KMS-11 (cell line): ENCODE measurements around the gene TAF3.

Experiments
- H2AFZ ChIP-seq: fragments of 200-600 bp; sonication (generic); 2 replicates; pipeline ENCODE4 v1.6.1; 2016; ENCODE audit warnings: antibody characterized with exemption, mixed run types, low read depth
- H3K27ac ChIP-seq: fragments of 200-600 bp; sonication (generic); 2 replicates; pipeline ENCODE4 v1.6.1; 2016; ENCODE audit warnings: mild to moderate bottlenecking, mixed run types
- H3K27me3 ChIP-seq: fragments of 200-600 bp; sonication (generic); 2 replicates; pipeline ENCODE4 v1.6.1; 2017; ENCODE audit warnings: mild to moderate bottlenecking, low read depth, mixed run types, moderate library complexity; ENCODE audit not compliant: insufficient read depth
- H3K36me3 ChIP-seq: fragments of 200-600 bp; sonication (generic); 2 replicates; pipeline ENCODE4 v1.6.1; 2017; ENCODE audit warnings: mild to moderate bottlenecking, mixed run types; ENCODE audit not compliant: insufficient read depth
- H3K4me1 ChIP-seq: fragments of 200-600 bp; sonication (generic); 2 replicates; pipeline ENCODE4 v1.6.1; 2016; ENCODE audit warnings: mild to moderate bottlenecking, low read depth, mixed run types; ENCODE audit not compliant: poor library complexity, severe bottlenecking
- H3K4me2 ChIP-seq: fragments of 200-600 bp; sonication (generic); 2 replicates; pipeline ENCODE4 v1.7.0; 2016; ENCODE audit warnings: mild to moderate bottlenecking, mixed run types
- H3K4me3 ChIP-seq: fragments of 200-600 bp; sonication (generic); IDR thresholded peaks from 2 replicates; pipeline ENCODE4 v1.6.1; 2017; ENCODE audit warnings: low read depth, low read length, mixed read lengths; ENCODE audit not compliant: insufficient read depth
- H3K79me2 ChIP-seq: fragments of 200-600 bp; sonication (generic); 2 replicates; pipeline ENCODE4 v1.6.1; 2016; ENCODE audit warnings: low read depth, mixed run types; ENCODE audit not compliant: insufficient read depth
- H3K9ac ChIP-seq: fragments of 200-600 bp; sonication (generic); 2 replicates; pipeline ENCODE4 v1.6.1; 2016; ENCODE audit warnings: mild to moderate bottlenecking, mixed run types
- H4K20me1 ChIP-seq: fragments of 200-600 bp; sonication (generic); 2 replicates; pipeline ENCODE4 v1.6.1; 2016; ENCODE audit warnings: mild to moderate bottlenecking, mixed run types; ENCODE audit not compliant: insufficient read depth
- TF ChIP-seq, protein P1 (sequence below): fragments of 200-600 bp; sonication (generic); conservative IDR thresholded peaks from 2 replicates; pipeline ENCODE4 v1.6.1; 2017; ENCODE audit warnings: low read depth, mild to moderate bottlenecking, antibody characterized with exemption, low read length, moderate library complexity, mixed read lengths

The TAF3 gene

GRCh38 chr10:8050556-8051108 is 232.3 kb downstream of the TAF3 start:
- Histone ChIP-seq H4K20me1 (no peaks in the 10 kb centered on the region), H3K9ac (no peak overlapping the region), H3K4me2 (no peak overlapping the region), H3K36me3 (no peaks in the 10 kb centered on the region), H3K4me1 (no peaks in the 10 kb centered on the region), H3K4me3 (no peak overlapping the region), H3K27me3 (peaks cover 27% of the 10 kb centered on the region; the same call in 1 of the 2 replicates), H3K79me2 (no peaks in the 10 kb centered on the region), H2AFZ (no peak overlapping the region), H3K27ac (no peak overlapping the region)
- TF ChIP-seq, protein P1, sequence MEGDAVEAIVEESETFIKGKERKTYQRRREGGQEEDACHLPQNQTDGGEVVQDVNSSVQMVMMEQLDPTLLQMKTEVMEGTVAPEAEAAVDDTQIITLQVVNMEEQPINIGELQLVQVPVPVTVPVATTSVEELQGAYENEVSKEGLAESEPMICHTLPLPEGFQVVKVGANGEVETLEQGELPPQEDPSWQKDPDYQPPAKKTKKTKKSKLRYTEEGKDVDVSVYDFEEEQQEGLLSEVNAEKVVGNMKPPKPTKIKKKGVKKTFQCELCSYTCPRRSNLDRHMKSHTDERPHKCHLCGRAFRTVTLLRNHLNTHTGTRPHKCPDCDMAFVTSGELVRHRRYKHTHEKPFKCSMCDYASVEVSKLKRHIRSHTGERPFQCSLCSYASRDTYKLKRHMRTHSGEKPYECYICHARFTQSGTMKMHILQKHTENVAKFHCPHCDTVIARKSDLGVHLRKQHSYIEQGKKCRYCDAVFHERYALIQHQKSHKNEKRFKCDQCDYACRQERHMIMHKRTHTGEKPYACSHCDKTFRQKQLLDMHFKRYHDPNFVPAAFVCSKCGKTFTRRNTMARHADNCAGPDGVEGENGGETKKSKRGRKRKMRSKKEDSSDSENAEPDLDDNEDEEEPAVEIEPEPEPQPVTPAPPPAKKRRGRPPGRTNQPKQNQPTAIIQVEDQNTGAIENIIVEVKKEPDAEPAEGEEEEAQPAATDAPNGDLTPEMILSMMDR: no peak

- H3K27ac ChIP-seq: no peak overlapping the region
- H3K36me3 ChIP-seq: no peaks in the 10 kb centered on the region
- H3K27me3 ChIP-seq: peaks cover 20% of the 10 kb centered on the region; the same call in 1 of the 2 replicates
- no peaks in the 10 kb centered on the region for H3K4me1 ChIP-seq
- H3K79me2 ChIP-seq: no peaks in the 10 kb centered on the region
- H4K20me1 ChIP-seq: no peaks in the 10 kb centered on the region
- no peak overlapping the region for H3K4me3 ChIP-seq
- H3K4me2 ChIP-seq: no peak overlapping the region
- H3K9ac ChIP-seq: no peak overlapping the region
- H2AFZ ChIP-seq: no peak overlapping the region
- TF ChIP-seq, protein P1: no peak
These were observed 233.0 kb downstream of the TAF3 start for GRCh38 chr10:8051109-8051821.

GRCh38 chr10:8051851-8052257 is 233.5 kb downstream of the TAF3 start:
- H3K27me3 ChIP-seq: peaks cover 19% of the 10 kb centered on the region; the same call in 1 of the 2 replicates
- no peak overlapping the region for H3K27ac ChIP-seq
- no peaks in the 10 kb centered on the region for H3K36me3 ChIP-seq
- peak overlapping the region; percentile 56 for H3K4me2 ChIP-seq
- H3K4me3 ChIP-seq: no peak overlapping the region
- no peak overlapping the region for H3K9ac ChIP-seq
- no peaks in the 10 kb centered on the region for H4K20me1 ChIP-seq
- TF ChIP-seq, protein P1: no peak
- no peaks in the 10 kb centered on the region for H3K79me2 ChIP-seq
- no peaks in the 10 kb centered on the region for H3K4me1 ChIP-seq
- peak overlapping the region; percentile 74; the same call in 1 of the 2 replicates for H2AFZ ChIP-seq

DNA sequence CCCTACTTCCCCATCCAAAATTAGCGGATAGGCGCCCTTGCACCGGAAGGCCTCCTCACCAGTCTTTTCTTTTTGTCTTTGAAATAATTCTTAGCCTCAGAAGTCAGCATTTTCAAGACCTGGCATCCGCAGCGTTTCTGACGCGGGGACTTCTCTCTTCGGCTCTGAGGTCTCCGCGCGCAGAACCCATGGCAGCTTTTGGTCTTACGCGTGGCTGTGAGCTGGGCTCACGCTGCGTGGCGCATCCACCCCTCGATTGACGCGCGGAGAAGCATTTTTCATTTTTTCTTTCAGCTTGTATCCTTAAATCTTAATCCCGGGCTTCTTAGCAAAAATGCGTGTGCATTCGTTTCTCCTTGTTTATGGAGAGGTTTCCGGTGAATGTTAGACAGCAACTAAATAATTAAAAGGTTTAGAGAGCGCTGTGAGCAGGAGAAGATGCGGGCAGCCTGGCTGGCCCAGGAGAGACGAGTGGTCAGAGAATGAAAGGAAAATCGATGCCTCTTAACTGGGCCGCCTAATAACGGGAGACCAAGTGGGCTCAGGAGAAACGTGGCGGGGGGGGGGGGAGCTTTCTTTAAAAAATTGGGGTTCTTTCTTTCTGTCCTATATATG is 234.1 kb downstream of the TAF3 start:
- no peaks in the 10 kb centered on the region for H3K79me2 ChIP-seq
- no peak overlapping the region for H3K9ac ChIP-seq
- peak overlapping the region; percentile 56 for H3K4me2 ChIP-seq
- no peak overlapping the region for H3K4me3 ChIP-seq
- H3K4me1 ChIP-seq: no peaks in the 10 kb centered on the region
- TF ChIP-seq, protein P1: no peak
- no peak overlapping the region for H3K27ac ChIP-seq
- peaks cover 19% of the 10 kb centered on the region; the same call in 1 of the 2 replicates for H3K27me3 ChIP-seq
- no peaks in the 10 kb centered on the region for H4K20me1 ChIP-seq
- no peaks in the 10 kb centered on the region for H3K36me3 ChIP-seq
- peak overlapping the region; percentile 74; the same call in 1 of the 2 replicates for H2AFZ ChIP-seq
